MM.1S (cell line): Measurements from ENCODE around the gene ZNF174.
A peak's percentile ranks its signal among the peaks of the same experiment; 100 is the strongest.

Source experiments
- DNase-seq: peaks from one replicate; pipeline ENCODE4 v3.0.0-alpha.2; 2015
- H2AFZ ChIP-seq: fragments of 300-600 bp; sonication (generic); 2 replicates; pipeline ENCODE4 v1.6.0; 2016; ENCODE audit warnings: antibody characterized with exemption, low read length
- H3F3A ChIP-seq: fragments of 300-600 bp; sonication (generic); 2 replicates; pipeline ENCODE4 v1.6.1; 2016; ENCODE audit warnings: mild to moderate bottlenecking, antibody characterized with exemption, low read length, moderate library complexity, mixed read lengths; ENCODE audit not compliant: insufficient read depth
- H3K27ac ChIP-seq: fragments of 300-600 bp; sonication (generic); 2 replicates; pipeline ENCODE4 v1.5.1; 2016; ENCODE audit warnings: mild to moderate bottlenecking, low read length
- H3K27me3 ChIP-seq: fragments of 300-600 bp; sonication (generic); replicated peaks from 2 replicates; pipeline ENCODE4 v1.6.0; 2016; ENCODE audit warnings: low read length; ENCODE audit not compliant: insufficient read depth
- H3K36me3 ChIP-seq: fragments of 300-600 bp; sonication (generic); replicated peaks from 2 replicates; pipeline ENCODE4 v1.6.1; 2016; ENCODE audit warnings: mild to moderate bottlenecking, low read length, mixed read lengths; ENCODE audit not compliant: insufficient read depth
- H3K4me1 ChIP-seq: fragments of 300-600 bp; sonication (generic); 2 replicates; pipeline ENCODE4 v1.6.1; 2016; ENCODE audit warnings: low read length, mixed read lengths
- H3K4me2 ChIP-seq: fragments of 300-600 bp; sonication (generic); 2 replicates; pipeline ENCODE4 v1.6.0; 2016; ENCODE audit warnings: low read depth, low read length
- H3K4me3 ChIP-seq: fragments of 300-600 bp; sonication (generic); 2 replicates; pipeline ENCODE4 v1.5.1; 2016; ENCODE audit warnings: low read length, mixed read lengths
- H3K79me2 ChIP-seq: fragments of 300-600 bp; sonication (generic); 2 replicates; pipeline ENCODE4 v1.6.1; 2016; ENCODE audit warnings: mixed run types, low read length, mixed read lengths
- H3K9ac ChIP-seq: fragments of 300-600 bp; sonication (generic); 2 replicates; pipeline ENCODE4 v1.6.1; 2016; ENCODE audit warnings: low read length, mixed read lengths
- H3K9me2 ChIP-seq: fragments of 300-600 bp; sonication (generic); replicated peaks from 2 replicates; pipeline ENCODE4 v1.6.1; 2016; ENCODE audit warnings: mild to moderate bottlenecking, low read length, mixed read lengths; ENCODE audit not compliant: insufficient read depth
- H3K9me3 ChIP-seq: fragments of 300-600 bp; sonication (generic); replicated peaks from 2 replicates; pipeline ENCODE4 v1.6.1; 2016; ENCODE audit warnings: mild to moderate bottlenecking, low read length, mixed read lengths; ENCODE audit not compliant: insufficient read depth
- H4K20me1 ChIP-seq: fragments of 300-600 bp; sonication (generic); 2 replicates; pipeline ENCODE4 v1.6.1; 2016; ENCODE audit warnings: mild to moderate bottlenecking, low read length, moderate library complexity, mixed read lengths; ENCODE audit not compliant: insufficient read depth
- EZH2 ChIP-seq: fragments of 300-600 bp; sonication (generic); optimal IDR thresholded peaks from 2 replicates; pipeline ENCODE3; 2017; ENCODE audit warnings: low read depth, mild to moderate bottlenecking, antibody characterized with exemption, low read length, mixed read lengths
- EZH2phosphoT487 ChIP-seq: fragments of 300-600 bp; sonication (generic); IDR thresholded peaks from 2 replicates; pipeline ENCODE4 v1.6.1; 2018; ENCODE audit warnings: antibody characterized with exemption, low read length
- TF ChIP-seq, protein P1 (sequence below): fragments of 300-600 bp; sonication (generic); IDR thresholded peaks from 2 replicates; pipeline ENCODE4 v1.5.1; 2016; ENCODE audit warnings: antibody characterized with exemption, low read length, mixed read lengths

Gene ZNF174

GRCh38 chr16:3389663-3390338, 11.2 kb upstream of the ZNF174 start:
- no peaks in the 10 kb centered on the region for H3F3A ChIP-seq
- no peaks in the 10 kb centered on the region for H3K27me3 ChIP-seq
- H3K27ac ChIP-seq: no peak overlapping the region
- no peak overlapping the region for H2AFZ ChIP-seq
- no peak for DNase-seq
- H3K9me3 ChIP-seq: no peaks in the 10 kb centered on the region; the same call in 1 of the 2 replicates
- peaks cover 7% of the 10 kb centered on the region; the same call in 1 of the 2 replicates for H3K79me2 ChIP-seq
- H3K36me3 ChIP-seq: peaks cover 24% of the 10 kb centered on the region
- H3K4me3 ChIP-seq: no peak overlapping the region
- H3K4me2 ChIP-seq: no peak overlapping the region
- H3K9me2 ChIP-seq: no peaks in the 10 kb centered on the region
- TF ChIP-seq EZH2phosphoT487 (no peak), EZH2 (no peak)
- TF ChIP-seq, protein P1, sequence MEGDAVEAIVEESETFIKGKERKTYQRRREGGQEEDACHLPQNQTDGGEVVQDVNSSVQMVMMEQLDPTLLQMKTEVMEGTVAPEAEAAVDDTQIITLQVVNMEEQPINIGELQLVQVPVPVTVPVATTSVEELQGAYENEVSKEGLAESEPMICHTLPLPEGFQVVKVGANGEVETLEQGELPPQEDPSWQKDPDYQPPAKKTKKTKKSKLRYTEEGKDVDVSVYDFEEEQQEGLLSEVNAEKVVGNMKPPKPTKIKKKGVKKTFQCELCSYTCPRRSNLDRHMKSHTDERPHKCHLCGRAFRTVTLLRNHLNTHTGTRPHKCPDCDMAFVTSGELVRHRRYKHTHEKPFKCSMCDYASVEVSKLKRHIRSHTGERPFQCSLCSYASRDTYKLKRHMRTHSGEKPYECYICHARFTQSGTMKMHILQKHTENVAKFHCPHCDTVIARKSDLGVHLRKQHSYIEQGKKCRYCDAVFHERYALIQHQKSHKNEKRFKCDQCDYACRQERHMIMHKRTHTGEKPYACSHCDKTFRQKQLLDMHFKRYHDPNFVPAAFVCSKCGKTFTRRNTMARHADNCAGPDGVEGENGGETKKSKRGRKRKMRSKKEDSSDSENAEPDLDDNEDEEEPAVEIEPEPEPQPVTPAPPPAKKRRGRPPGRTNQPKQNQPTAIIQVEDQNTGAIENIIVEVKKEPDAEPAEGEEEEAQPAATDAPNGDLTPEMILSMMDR: no peak
- no peaks in the 10 kb centered on the region for H4K20me1 ChIP-seq
- no peak overlapping the region for H3K9ac ChIP-seq
- H3K4me1 ChIP-seq: no peaks in the 10 kb centered on the region

DNA sequence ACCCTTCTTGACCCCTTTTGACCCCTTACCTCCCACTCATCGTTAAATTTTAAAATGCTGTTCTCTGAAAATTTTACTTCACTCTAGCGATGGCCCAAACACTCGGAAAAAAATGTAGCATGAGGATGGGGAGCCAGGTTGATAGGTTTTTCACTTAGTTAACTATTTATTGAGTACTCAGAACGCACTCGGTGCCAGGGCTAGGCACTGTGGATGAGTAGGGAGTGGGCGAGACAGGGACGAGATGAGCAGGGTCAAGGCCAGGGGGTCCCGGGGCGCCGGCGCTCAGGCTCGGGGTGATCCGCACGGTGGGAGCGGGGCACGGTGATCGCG, 603 bp upstream of the ZNF174 start:
- peak overlapping the region; percentile 80 for H3K9ac ChIP-seq
- H4K20me1 ChIP-seq: no peaks in the 10 kb centered on the region
- TF ChIP-seq EZH2: no peak
- TF ChIP-seq EZH2phosphoT487: no peak
- TF ChIP-seq, protein P1: no peak
- H3K4me1 ChIP-seq: peaks cover 6% of the 10 kb centered on the region; the same call in 1 of the 2 replicates
- no peaks in the 10 kb centered on the region for H3K27me3 ChIP-seq
- H3K79me2 ChIP-seq: peaks cover 28% of the 10 kb centered on the region
- no peaks in the 10 kb centered on the region for H3K9me3 ChIP-seq
- DNase-seq: peak; percentile 11
- peak overlapping the region; percentile 69 for H3K27ac ChIP-seq
- no peaks in the 10 kb centered on the region for H3K9me2 ChIP-seq
- peak overlapping the region; percentile 95 for H2AFZ ChIP-seq
- H3K36me3 ChIP-seq: peaks cover 14% of the 10 kb centered on the region
- H3K4me3 ChIP-seq: peak overlapping the region; percentile 96
- H3F3A ChIP-seq: peaks cover 8% of the 10 kb centered on the region; the same call in 1 of the 2 replicates
- H3K4me2 ChIP-seq: peak overlapping the region; percentile 85

GRCh38 chr16:3401719-3402397, 843 bp downstream of the ZNF174 start:
- no peak for TF ChIP-seq EZH2
- TF ChIP-seq, protein P1: no peak
- no peak for TF ChIP-seq EZH2phosphoT487
- Histone ChIP-seq H3K9ac (peak overlapping the region; percentile 62), H3K4me1 (peaks cover 6% of the 10 kb centered on the region; the same call in 1 of the 2 replicates), H3K4me2 (peak overlapping the region; percentile 61), H3K27me3 (no peaks in the 10 kb centered on the region), H3K79me2 (peaks cover 23% of the 10 kb centered on the region), H3K9me3 (no peaks in the 10 kb centered on the region), H3K36me3 (peaks cover 25% of the 10 kb centered on the region), H3K27ac (peak overlapping the region; percentile 47; the same call in 1 of the 2 replicates), H3K9me2 (no peaks in the 10 kb centered on the region), H3F3A (peaks cover 8% of the 10 kb centered on the region; the same call in 1 of the 2 replicates), H3K4me3 (peak overlapping the region; percentile 96), H2AFZ (peak overlapping the region; percentile 41), H4K20me1 (no peaks in the 10 kb centered on the region)
- no peak for DNase-seq
